GM18868 (cell line): ENCODE results near the gene FBXL7.

Experiments
- ATAC-seq: cut with Tn5 transposase; IDR thresholded peaks from one replicate; pipeline ENCODE4 v1.9.1; 2021; ENCODE audit warnings: mild to moderate bottlenecking, moderate library complexity; ENCODE audit not compliant: unreplicated experiment

Gene FBXL7

GRCh38 chr5:15647251-15647650 lies 147.3 kb downstream of the FBXL7 start:
- ATAC-seq: no peak

- no peak for ATAC-seq
Measured at GRCh38 chr5:15650266-15650665, 150.3 kb downstream of the FBXL7 start.

DNA sequence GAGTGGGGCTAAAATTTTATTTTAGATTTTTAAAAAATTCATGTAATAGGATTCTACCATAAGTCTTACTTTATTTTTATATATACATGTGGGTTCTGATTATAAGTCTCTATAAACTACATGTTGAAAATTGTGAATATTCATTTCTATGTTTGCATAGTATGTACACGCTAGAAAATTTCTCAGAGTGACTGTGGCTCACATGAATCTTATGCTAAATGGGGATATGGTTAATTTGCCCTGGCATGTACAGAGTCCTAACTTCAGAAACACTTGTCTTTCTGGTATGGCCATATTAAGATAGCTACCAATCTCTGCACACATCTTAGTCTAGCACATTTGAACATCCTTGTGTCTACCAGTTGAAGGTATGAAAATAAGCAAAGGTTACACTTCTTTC lies 154.8 kb downstream of the FBXL7 start:
- ATAC-seq: no peak

- ATAC-seq: no peak
Measured at GRCh38 chr5:15655683-15656082, 155.7 kb downstream of the FBXL7 start.

GRCh38 chr5:15664961-15665360 lies 165.0 kb downstream of the FBXL7 start:
- ATAC-seq: no peak

GRCh38 chr5:15669826-15670225 lies 169.8 kb downstream of the FBXL7 start:
- no peak for ATAC-seq

DNA sequence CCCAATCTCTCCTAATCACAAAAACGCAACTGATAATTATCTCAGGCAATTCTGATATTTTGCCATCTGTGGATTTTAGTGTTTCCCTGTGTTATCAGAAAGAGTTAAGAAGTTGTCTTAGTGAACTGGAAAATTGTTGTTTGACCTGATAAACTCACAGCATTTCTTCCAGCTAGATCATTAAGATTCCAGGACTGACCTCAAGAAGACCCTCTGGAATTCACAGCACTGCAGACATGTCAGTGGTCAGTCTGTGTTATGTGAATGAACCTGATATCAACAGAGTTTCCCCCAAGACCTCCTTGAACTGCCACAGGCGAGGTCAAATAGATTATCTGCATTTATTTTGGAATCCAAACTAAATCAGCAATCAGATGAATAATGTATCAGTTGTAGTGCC lies 174.7 kb downstream of the FBXL7 start:
- ATAC-seq: no peak

DNA sequence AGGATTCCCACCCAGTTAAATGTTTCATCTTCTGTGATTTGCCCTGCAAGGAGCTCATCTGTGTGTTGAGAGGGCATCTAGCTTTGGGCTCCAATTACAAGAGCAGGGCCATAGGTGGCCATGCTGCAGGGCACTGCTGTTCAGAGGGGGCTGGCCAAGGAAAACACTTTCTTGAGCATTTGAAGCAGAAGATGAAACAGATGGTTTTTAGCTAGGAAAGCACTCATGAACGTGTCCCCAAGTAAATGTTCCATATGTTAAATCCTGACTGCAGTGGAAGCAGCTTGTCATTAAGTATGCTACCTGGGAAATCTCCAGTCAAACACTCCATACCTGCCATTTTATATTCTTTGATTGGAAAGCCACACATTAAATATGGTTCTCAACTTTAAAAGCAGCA lies 176.6 kb downstream of the FBXL7 start:
- ATAC-seq: no peak

DNA sequence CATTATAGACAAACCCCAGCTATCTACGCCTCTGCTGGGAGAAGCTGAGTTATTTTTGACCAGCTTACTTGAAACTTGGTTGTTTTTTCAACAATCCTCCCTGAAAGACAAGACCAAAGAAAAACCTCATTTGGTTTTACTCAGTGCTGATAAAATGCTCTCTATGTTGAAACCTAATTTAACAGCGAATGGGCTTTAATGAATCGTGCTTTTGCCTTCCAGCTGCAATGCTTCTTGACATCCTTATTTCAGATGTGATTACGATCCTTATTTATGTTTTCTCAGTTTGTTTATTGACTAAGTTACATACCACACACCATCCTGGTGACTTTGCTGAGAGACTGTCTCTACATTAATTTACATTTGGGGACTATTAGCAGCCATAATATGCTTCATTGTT lies 179.2 kb downstream of the FBXL7 start:
- ATAC-seq: no peak

DNA sequence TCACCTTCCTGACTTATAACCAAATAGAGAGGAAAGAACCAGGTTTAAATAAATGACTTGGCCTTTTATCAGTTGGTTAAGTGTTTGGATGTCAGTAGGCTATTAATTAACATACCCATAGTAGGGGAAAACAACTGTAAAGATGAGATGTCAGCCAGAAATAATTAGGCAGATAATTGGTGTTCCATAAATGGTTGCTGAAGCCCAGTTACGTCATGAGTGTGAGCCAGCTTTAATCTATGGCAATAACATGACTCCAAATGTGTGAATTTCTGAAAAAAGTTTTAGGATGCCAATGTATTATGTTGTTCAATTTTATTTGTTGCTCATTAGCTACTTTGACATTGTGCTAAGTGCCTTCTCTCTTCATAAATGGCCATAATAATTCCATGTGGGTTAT lies 180.5 kb downstream of the FBXL7 start:
- no peak for ATAC-seq

- ATAC-seq: no peak
Measured at GRCh38 chr5:15682122-15682521, 182.1 kb downstream of the FBXL7 start.

- ATAC-seq: no peak
Measured at GRCh38 chr5:15682566-15682965, 182.6 kb downstream of the FBXL7 start.

DNA sequence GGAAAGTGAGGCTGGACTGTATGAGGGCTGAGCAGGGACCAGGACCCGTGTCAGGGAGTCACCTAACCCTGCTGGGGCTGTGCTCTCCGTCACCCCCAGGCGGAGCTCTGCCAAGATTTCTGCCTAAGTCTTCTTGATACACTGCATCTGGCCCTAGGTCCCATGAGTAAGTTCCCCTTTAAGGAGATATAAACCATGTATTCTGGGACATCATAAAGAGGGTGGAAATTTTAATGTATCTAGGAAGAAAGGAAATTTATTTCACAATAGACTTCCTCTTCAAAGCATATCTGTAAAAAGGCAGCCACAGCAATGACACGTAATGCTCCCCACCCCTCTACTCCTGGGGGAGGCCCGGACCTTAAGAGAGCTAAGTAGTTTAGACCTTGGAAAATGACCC lies 183.4 kb downstream of the FBXL7 start:
- ATAC-seq: no peak

DNA sequence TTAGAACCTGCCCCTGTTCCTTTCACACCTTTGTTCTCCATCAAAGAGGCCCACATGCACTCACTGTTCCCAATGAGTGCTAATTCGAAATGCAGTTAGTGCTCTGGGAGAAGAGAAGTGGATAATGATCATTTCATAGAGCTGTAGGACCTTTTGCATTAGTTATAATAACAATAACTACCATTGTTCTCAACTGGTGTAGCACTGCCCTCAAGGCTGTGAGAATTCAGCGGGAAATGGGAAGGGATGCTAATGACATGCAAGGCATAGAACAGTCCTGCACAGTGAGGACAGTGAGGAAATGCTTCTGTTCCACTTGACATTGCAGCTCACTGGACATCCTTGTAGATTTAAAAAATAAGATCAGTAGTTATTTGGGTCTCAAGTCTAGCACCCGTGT lies 187.4 kb downstream of the FBXL7 start:
- no peak for ATAC-seq

- ATAC-seq: no peak
Measured at GRCh38 chr5:15689836-15690235, 189.9 kb downstream of the FBXL7 start.

DNA sequence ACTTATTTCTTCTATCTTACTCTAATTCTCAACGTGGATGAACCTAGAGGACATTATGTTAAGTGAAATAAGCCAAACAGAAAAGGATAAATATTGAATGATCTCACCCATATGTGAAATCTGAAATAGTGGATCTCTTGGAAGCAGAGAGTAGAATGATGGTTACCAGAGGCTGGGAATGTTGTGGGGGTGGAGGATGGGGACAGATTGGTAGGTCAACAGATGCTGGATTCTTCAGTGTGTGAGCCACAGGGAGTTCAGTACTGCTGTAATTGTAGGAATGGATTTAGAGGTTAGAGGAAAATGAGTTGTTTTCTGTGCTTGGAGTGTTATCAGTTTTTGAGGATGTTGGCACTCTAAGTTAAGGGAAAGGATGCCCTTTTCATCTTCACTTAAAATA lies 190.6 kb downstream of the FBXL7 start:
- ATAC-seq: no peak

GRCh38 chr5:15691521-15691920 lies 191.5 kb downstream of the FBXL7 start:
- ATAC-seq: no peak

DNA sequence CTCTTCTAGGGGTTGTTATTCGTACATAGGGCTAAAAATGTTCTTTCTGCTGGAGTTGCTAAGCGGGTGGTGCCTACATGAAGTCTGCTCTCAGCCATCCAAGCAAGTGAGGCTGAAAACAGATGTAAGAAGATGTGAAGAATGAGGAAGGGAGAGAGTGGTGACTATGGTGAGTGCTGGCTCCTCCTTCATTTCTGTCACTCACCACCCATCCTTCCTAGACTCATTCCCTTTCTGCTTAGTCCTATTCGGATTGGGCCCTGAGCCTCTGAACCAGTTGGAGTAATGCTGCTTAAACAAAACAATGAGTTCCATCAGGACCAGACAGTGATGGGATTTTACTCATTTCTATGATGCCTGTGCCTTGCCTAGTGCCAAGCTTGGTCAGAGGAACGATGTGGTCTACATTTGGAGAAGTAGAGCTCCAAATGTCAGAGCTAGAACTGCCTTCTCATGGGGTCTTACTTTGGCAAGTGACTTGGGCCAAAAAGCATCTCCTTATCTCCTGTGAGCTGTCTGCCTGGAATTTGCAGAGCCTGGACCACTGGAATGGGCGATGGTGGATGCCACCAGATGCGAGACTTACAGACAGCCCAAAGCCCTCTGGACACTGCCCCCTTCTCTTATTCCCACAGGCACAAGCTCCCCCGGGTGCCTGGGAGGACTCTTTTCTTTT lies 192.9 kb downstream of the FBXL7 start:
- ATAC-seq: no peak

- ATAC-seq: no peak
Measured at GRCh38 chr5:15693382-15693728, 193.4 kb downstream of the FBXL7 start.

DNA sequence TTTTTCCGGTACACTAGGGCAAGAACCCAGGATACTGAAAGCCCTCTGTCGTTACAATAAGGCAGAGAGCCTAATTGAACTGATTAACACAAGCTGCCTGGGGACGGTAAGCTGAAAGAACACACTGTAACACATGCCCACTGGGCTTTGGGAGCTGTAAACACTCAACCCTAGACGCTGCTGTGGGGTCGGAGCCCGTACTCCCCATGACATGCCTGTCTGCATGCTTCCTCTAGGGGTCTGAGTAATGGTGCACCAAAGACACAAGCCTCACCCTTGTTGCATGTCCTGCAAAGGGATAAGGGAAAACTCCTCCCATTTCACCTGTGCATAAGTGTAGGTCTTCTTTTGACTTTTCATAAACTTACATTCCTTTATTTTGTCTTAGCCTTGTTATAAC lies 194.0 kb downstream of the FBXL7 start:
- no peak for ATAC-seq

DNA sequence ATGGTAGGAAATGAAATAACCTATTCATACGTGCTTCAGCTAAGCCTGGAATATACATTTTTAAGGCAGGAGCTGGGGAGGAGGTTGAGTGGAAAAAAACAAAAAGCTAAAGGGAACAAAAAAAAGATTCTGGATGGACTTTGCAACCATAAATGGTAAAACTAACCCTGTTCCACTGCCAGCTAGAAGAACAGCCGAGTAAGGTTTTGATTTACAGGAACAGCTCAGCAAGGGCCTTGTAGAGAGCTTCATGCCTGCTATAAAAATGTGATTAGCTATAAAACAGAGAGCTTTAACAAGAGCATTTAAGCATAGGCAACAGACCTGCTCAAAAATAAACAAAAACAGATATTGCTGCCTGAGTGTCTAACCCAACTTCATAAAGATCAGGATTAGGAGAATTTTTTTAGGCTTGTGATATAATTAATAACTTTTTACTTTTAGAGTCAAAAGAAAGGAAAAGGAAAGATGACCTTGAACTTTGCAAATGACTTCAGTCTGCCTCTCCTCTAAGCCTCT lies 194.8 kb downstream of the FBXL7 start:
- ATAC-seq: no peak

- ATAC-seq: no peak
Measured at GRCh38 chr5:15695215-15695731, 195.3 kb downstream of the FBXL7 start.

- ATAC-seq: no peak
Measured at GRCh38 chr5:15700373-15700772, 200.4 kb downstream of the FBXL7 start.
